HS-5 (cell line): ENCODE measurements around the gene ENSA.
"Not testable (repeated sequence)": the region's sequence is repeated elsewhere in the genome, so short reads cannot be mapped to it uniquely, and the experiment has no call there.

ENCODE experiments used
- DNase-seq: peaks from one replicate; pipeline ENCODE4 v3.0.0-alpha.2; 2012; ENCODE audit warnings: low read depth

Gene ENSA

GRCh38 chr1:150580966-150581365 lies 48.4 kb downstream of the ENSA start:
- not testable (repeated sequence) for DNase-seq

- no peak for DNase-seq
These were observed 49.3 kb downstream of the ENSA start for GRCh38 chr1:150579945-150580642.

- DNase-seq = no peak
These were observed 50.1 kb downstream of the ENSA start, which contains the start of gene MCL1 for GRCh38 chr1:150579110-150579944. MCL1 (minus strand) TSS chr1:150579610; CDS start chr1:150579530, 80 bp downstream.

DNA sequence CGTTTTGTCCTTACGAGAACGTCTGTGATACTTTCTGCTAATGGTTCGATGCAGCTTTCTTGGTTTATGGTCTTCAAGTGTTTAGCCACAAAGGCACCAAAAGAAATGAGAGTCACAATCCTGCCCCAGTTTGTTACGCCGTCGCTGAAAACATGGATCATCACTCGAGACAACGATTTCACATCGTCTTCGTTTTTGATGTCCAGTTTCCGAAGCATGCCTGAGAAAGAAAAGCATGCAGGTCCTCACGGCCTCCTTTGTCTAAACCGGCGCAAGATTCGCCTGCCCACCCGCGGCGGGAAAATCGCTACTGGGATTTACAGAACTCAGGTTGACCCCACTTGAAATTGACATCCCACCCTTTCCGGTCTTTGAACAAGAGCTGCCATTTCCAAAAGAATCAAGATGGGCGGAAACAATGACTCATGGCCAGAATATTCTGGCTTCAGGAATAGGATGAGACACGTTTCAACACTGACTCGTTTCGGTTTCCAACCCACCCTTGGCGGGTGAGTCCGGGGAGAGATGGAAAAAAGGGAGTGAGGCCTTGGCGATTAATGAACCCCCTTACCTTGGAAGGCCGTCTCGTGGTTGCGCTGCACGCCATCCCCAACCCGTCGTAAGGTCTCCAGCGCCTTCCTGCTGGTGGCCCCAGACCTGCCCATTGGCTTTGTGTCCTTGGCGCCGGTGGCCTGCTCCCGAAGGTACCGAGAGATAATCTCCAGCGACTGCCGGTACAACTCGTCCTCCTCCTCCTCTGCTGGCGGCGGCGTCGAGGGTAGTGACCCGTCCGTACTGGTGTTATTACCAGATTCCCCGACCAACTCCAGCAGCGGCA lies 50.9 kb downstream of the ENSA start:
- no peak for DNase-seq

GRCh38 chr1:150577557-150578271 lies 51.7 kb downstream of the ENSA start:
- no peak for DNase-seq

DNA sequence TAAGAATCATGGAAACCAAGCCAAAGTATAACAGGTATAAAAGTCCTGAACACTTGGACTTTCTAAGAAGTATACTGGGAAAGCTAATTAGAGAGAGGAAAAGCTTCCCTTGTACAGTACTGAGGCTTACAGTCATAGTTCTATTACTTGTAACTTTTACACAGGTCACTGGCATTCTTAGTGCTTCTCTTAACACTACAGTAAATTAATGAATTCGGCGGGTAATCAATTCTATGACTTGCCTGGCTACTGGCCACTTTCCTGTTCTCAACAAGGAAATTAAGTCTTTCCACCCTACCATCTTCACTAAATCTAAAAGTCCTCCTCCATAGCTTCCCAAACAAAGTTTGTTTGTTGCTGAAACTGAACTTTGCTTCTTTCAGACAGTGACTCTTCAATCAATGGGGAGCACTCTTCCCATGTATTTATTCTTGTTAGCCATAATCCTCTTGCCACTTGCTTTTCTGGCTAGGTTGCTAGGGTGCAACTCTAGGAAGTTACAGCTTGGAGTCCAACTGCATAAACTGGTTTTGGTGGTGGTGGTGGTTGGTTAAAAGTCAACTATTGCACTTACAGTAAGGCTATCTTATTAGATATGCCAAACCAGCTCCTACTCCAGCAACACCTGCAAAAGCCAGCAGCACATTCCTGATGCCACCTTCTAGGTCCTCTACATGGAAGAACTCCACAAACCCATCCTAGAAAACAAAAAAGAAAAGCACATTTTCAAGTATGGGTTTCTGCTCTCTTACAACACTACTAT lies 52.4 kb downstream of the ENSA start:
- DNase-seq = no peak

GRCh38 chr1:150576367-150576711 lies 53.1 kb downstream of the ENSA start:
- DNase-seq = no peak

DNA sequence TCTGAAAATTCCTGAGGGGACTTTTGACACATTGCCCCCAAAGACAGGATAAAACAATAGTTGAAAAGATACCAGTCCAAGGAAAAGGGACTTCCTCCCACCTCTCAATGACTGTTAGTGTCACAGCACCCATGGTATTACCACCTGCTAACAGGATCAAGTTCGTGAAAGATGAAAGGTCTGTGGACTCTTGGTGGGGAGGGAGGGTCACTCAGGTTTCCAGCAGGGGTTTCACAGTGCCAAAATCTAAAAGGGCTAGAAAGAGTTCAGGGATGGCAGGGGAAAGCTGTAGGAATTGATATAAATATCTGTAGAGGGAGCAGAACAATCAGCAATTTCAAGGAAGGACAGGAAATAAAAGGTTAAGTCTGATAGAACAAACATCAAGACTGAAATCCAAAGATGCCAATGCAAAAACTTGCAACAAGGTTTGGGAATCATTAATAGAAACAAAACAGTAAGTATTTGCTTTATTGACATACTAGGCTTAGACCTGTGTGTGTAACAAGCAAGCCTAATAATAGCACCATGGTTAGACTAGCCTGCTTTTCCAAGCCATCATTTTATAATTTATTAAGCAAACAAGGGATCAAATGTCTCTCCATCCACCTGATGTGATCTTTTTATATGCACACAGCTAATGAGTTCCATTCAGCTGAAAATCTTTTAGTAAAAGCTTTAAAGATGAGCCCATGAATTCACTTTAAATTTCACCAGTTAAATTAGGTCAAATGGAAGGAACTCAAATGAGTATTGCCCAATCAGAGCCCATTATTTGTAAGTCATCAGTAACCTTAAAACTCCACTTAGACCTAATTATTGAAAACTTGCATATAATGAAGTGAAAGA lies 53.7 kb downstream of the ENSA start:
- no peak for DNase-seq

DNA sequence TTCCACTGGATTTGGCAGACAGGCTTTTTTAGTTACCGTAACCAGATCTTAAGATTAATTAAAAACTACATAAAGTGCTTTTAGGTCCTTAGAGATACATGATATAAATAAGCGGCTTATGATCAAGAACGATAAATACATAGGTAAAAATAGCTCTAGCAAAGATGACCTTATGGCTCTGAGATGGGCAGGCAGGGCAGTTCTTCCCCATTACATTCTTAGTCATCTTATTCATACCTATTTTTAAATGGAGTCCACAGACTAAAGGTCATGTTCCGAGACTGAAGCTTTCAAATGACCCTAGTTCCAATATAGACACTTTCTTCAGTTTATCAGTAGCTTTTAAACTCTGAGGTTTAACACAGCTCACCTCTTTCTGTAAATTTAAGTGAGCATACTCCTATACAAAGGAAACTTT lies 54.3 kb downstream of the ENSA start:
- no peak for DNase-seq

DNA sequence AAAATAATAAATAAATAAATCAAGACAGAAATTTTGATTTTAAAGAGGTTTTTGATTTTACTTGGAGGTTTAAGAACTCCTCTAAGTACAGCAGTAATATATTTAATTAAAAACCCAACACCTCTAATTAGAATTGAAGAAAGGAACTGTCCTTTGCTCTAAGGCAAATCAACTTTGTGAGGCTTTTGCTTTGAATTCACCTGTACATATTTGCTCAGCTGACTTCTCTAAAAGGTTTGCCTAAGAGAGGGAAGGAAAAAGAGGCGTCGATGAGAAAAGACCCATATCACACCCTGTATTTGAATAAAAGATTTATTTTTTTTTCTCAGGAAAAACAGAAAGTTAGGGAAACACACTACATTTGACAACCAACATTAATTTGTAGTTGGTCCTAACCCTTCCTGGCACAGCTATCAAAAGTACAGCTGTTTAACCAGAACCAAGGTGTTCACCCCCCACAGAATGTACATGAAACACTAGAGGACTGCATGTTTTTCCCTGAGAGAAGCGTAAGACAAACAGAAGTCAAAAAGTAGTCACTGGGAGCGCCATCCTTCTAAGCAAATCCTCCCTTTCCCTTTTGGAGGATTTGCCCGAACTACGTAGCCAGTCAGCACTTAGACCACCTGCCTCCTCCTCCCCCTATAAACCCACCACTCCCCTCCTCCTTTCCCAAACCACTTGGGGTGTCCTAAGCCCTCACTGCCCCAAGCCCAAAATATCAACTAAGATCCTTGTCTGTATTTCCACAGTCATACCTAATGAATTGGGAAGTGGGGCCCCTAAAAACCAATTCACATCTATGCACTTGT lies 54.9 kb downstream of the ENSA start:
- no peak for DNase-seq

- not testable (repeated sequence) for DNase-seq
These were observed 55.8 kb downstream of the ENSA start for GRCh38 chr1:150573648-150574071.

DNA sequence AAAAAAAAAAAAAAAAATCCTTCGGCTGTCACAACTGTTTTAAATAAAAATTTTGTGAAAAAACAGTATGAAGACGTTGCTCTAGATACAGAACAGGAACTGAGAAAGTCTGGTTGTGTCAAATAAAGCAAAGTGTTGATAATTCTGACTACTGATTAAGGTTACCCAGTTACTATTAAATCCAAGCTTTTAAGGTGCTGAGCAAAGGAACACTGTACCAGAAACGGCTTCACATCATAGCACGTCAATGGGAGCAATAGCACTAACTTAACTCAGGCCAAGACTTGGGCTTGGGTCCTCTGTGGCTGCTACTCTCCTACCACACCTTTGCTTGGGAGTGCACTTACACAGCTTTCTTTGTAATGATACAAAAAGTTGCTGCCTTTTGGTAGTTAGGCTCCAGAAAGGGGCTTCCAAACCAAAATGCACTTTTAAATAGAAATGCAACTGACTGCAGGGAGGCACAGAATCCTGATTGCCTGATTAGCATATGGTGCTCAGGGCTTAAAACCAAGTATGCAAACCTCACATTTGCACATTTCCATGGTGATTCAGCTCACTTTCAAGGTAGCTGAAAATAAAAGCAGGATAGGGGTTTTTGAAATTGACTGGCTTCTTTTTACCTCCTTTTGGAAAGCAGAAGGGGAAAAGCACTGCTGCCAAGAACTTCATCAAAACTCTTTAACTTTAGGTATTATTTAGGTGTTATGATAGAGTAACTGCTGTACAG lies 56.3 kb downstream of the ENSA start:
- no peak for DNase-seq
